Gastrocnemius medialis (tissue), 4 donors: ENCODE measurements around the gene SMARCD2. TPM values are rescaled to one million over a fixed set of nuclear protein-coding genes. Genes with fewer than 3 reads are reported as not detected.

Experiments
- ATAC-seq, 2 donors: fragments of 150-250 bp; one replicate each; pipeline ENCODE4 v1.9.1; 2016
- DNase-seq, 2 donors: peaks; one replicate each; pipeline ENCODE4 v3.0.0-alpha.2; 2019
- H3K27ac ChIP-seq, 4 donors: fragments of 200-600 bp; sonication (generic); 1 replicate in 1 of 4; 2 replicates in 3 of 4; pipeline ENCODE4 v1.5.1; 2016 to 2018; ENCODE audit warnings: mild to moderate bottlenecking in 2 of 4, moderate library complexity in 1 of 4
- H3K27me3 ChIP-seq, 3 donors: fragments of 200-600 bp; sonication (generic) in 2 of 3; 1 replicate in 1 of 3; 2 replicates in 2 of 3; pipeline versions ENCODE4 v1.5.1 to v1.6.0; 2016 to 2019; ENCODE audit warnings: mild to moderate bottlenecking in 1 of 3, moderate library complexity in 1 of 3
- H3K36me3 ChIP-seq, 2 donors: fragments of 200-600 bp; sonication (generic) in 1 of 2; one replicate each; pipeline ENCODE4 v1.5.1; 2017 to 2018
- H3K4me1 ChIP-seq, 2 donors: fragments of 200-600 bp; sonication (generic) in 1 of 2; one replicate each; pipeline ENCODE4 v1.5.1; 2016 to 2017; ENCODE audit warnings: mild to moderate bottlenecking in 2 of 2
- H3K4me3 ChIP-seq, 4 donors: fragments of 200-600 bp; sonication (generic) in 3 of 4; 1 replicate in 1 of 4; 2 replicates in 3 of 4; pipeline ENCODE4 v1.5.1; 2016 to 2019; ENCODE audit warnings: mild to moderate bottlenecking in 2 of 4
- H3K9me3 ChIP-seq, 3 donors: fragments of 200-600 bp; sonication (generic) in 2 of 3; 1 replicate in 1 of 3; 2 replicates in 2 of 3; pipeline ENCODE4 v1.5.1; 2016 to 2019
- CTCF ChIP-seq, 5 experiments: fragments of 450-650 bp in 3 of 5; fragments of 200-600 bp in 2 of 5; sonication (generic) in 2 of 5; IDR thresholded peaks in 4 of 5; conservative IDR thresholded peaks in 1 of 5; 1 replicate in 4 of 5; 2 replicates in 1 of 5; pipeline ENCODE4 v1.5.1; 2016 to 2019; ENCODE audit warnings: antibody characterized with exemption in 5 of 5, mild to moderate bottlenecking in 3 of 5, moderate library complexity in 3 of 5
- POLR2A ChIP-seq, 2 donors: fragments of 450-650 bp; IDR thresholded peaks; one replicate each; pipeline ENCODE4 v1.6.1; 2017; ENCODE audit warnings: antibody characterized with exemption in 2 of 2, mild to moderate bottlenecking in 2 of 2, moderate library complexity in 2 of 2
- in situ Hi-C, 4 donors: fragments of 200-750 bp; cut with MboI; loops; one replicate each; pipeline versions ENCODE4 v1.15.0 to v1.8.0; 2017; ENCODE audit warnings: low sequenced_read_pairs in 4 of 4
- intact Hi-C: fragments of 100-400 bp; cut with DNase I; formaldehyde crosslinking; loops from one replicate; pipeline ENCODE4 v1.15.1; 2023; ENCODE audit warnings: low total_unique reads
- total RNA-seq, 4 donors: library from RNA; depleted of rRNA; stranded (reverse); fragments of >200 nt; gene quantifications; one replicate each; pipeline versions ENCODE4 v1.1.0 to v1.2.3, GENCODE V29; 2016

Gene SMARCD2
- total RNA-seq, 4 donors from 2014 or later = 30.2 to 64.3 (median 44.9) TPM

- Histone ChIP-seq H3K9me3 (no peaks in the 10 kb centered on the region), H3K27me3 (no peaks in the 10 kb centered on the region), H3K4me3 (no peak overlapping the region), H3K27ac (peak overlapping the region; percentile 57 to 71 (median 63)), H3K4me1 (peaks cover 21% of the 10 kb centered on the region in 2 donors), H3K36me3 (peaks cover 0 to 42% of the 10 kb centered on the region in 2 donors)
- TF ChIP-seq CTCF (IDR thresholded peaks at IDR 0.05 in 4 of 5, conservative IDR thresholded peaks at IDR 0.05 in 1 of 5) (no peak), POLR2A (IDR thresholded peaks at IDR 0.05) (no peak)
- DNase-seq = no peak
- intact Hi-C loops (no loop called here), in situ Hi-C loops (loop anchor here in 1 of 4 donors (5.0 kb wide), 1 partner anchor 48 kb away; no protein-coding TSS in a partner anchor)
- ATAC-seq = peak; percentile 88 to 92
Observed at GRCh38 chr17:63785556-63785955, 56.9 kb downstream of the SMARCD2 start.

GRCh38 chr17:63783522-63783921, 59.0 kb downstream of the SMARCD2 start:
- TF ChIP-seq CTCF (IDR thresholded peaks at IDR 0.05 in 4 of 5, conservative IDR thresholded peaks at IDR 0.05 in 1 of 5) = no peak
- TF ChIP-seq POLR2A (IDR thresholded peaks at IDR 0.05) = no peak
- in situ Hi-C loops (no loop called here), intact Hi-C loops (no loop called here)
- no peaks in the 10 kb centered on the region for H3K27me3 ChIP-seq
- peaks cover 29 to 35% of the 10 kb centered on the region in 2 donors for H3K4me1 ChIP-seq
- DNase-seq = no peak
- H3K36me3 ChIP-seq = peaks cover 0 to 24% of the 10 kb centered on the region in 2 donors
- H3K9me3 ChIP-seq = no peaks in the 10 kb centered on the region
- no peak overlapping the region for H3K4me3 ChIP-seq
- ATAC-seq = no peak
- H3K27ac ChIP-seq = peak overlapping the region in 1 of 4 donors; percentile 15

Other genes starting within 250 kb of the SMARCD2 start
- 10 to 100 TPM; 28.7 to 37.4 (median 30.6) TPM for gene TACO1, start 241.8 kb downstream of the SMARCD2 start, total RNA-seq
- 10 to 100 TPM; 21.8 to 58.7 (median 29.7) TPM for gene MAP3K3, start 220.3 kb downstream of the SMARCD2 start, total RNA-seq
- gene LIMD2, start 142.6 kb downstream of the SMARCD2 start, total RNA-seq = 1 to 10 TPM in 3 of 4 donors, under 1 TPM in 1; 0.97 to 2.8 (median 1.5) TPM
- gene STRADA, start 100.9 kb downstream of the SMARCD2 start, total RNA-seq = 10 to 100 TPM in 1 of 4 donors, 1 to 10 TPM in 3; 7.5 to 15.0 (median 8.6) TPM
- gene CCDC47, start 69.1 kb downstream of the SMARCD2 start, total RNA-seq = 100 to 1,000 TPM in 1 of 4 donors, 10 to 100 TPM in 3; 81.0 to 110 (median 86.8) TPM
- 10 to 100 TPM; 35.9 to 71.6 (median 56.8) TPM for gene DDX42, start 68.5 kb downstream of the SMARCD2 start, total RNA-seq
- gene PSMC5, start 15.3 kb downstream of the SMARCD2 start, total RNA-seq = 100 to 1,000 TPM; 103 to 153 (median 123) TPM
- gene FTSJ3, start 15.0 kb downstream of the SMARCD2 start, total RNA-seq = 10 to 100 TPM; 24.6 to 46.3 (median 34.9) TPM
- not detected for gene CSH2, start 31.0 kb upstream of the SMARCD2 start, total RNA-seq
- gene GH2, start 39.3 kb upstream of the SMARCD2 start, total RNA-seq = not detected
- gene CSH1, start 53.9 kb upstream of the SMARCD2 start, total RNA-seq = not detected
- not detected for gene CSHL1, start 68.6 kb upstream of the SMARCD2 start, total RNA-seq
- gene GH1, start 76.2 kb upstream of the SMARCD2 start, total RNA-seq = not detected
- 1 to 10 TPM; 2.2 to 5.1 (median 3.3) TPM for gene CD79B, start 89.6 kb upstream of the SMARCD2 start, total RNA-seq
- 100 to 1,000 TPM in 1 of 4 donors, 10 to 100 TPM in 3; 45.3 to 107 (median 69.1) TPM for gene SCN4A, start 130.2 kb upstream of the SMARCD2 start, total RNA-seq
- under 1 TPM in 1 of 4 donors, not detected in 3; 0.13 TPM for gene PRR29, start 155.7 kb upstream of the SMARCD2 start, total RNA-seq
- gene ICAM2, start 177.9 kb upstream of the SMARCD2 start, total RNA-seq = 10 to 100 TPM; 39.7 to 82.4 (median 56.3) TPM